NCI-H1694 (cell line): Measurements from ENCODE around the gene TMEM190.

ENCODE experiments used
- DNase-seq: peaks from one replicate; lab custom pipeline; 2025; lab: John Stamatoyannopoulos, UW

The TMEM190 gene

DNA sequence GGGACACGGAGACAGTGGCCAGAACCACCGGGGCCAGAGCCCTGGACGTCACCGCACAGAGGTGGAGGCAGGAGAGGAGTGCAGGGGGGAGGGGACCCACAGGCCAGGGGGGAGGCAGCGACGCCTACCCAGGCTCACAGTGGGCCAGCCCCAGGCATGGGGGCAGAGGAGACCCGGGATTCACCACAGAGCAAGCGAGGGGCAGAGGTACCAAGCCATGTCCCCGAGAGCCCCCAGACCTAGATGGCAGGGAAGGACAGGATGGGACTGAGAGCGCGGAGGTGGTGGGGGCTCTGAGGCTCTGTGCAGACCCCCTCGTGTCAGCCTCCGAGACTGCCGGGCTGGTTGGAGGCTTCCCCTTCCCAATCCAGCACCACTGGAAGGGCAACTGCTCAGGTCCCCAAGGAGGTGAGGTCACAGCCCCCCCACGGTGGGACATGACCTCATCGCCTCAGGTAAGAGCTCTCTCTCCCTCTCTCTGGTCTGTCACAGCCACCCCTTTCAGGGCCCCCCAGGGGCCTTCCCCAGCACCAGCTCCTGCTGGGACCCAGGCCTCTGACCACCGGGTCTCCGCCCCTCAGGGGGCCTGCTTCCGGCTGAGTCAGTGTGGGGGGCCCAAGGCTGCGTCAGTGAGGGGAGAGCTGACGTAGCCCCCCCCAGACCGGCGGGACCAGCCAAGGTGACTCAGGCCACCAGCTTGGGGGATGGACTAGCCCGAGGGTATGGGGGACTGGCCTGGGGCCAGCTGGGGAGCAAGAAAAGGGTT, 4.1 kb upstream of the TMEM190 start:
- no peak for DNase-seq

- no peak for DNase-seq
Observed at GRCh38 chr19:55373306-55373992, 3.2 kb upstream of the TMEM190 start.

- DNase-seq: no peak
Observed at GRCh38 chr19:55373993-55374757, 2.5 kb upstream of the TMEM190 start.

GRCh38 chr19:55377356-55378131, 918 bp downstream of the TMEM190 start:
- DNase-seq: no peak

- no peak for DNase-seq
Observed at GRCh38 chr19:55379174-55379573, 2.5 kb downstream of the TMEM190 start.

GRCh38 chr19:55382013-55382412, 5.4 kb downstream of the TMEM190 start:
- no peak for DNase-seq

- no peak for DNase-seq
Observed at GRCh38 chr19:55382522-55383054, 6.0 kb downstream of the TMEM190 start.

- DNase-seq: peak; percentile 16
Observed at GRCh38 chr19:55383279-55384130, 6.9 kb downstream of the TMEM190 start.

GRCh38 chr19:55384131-55384919, 7.7 kb downstream of the TMEM190 start, which contains the start of gene TMEM238:
TSS of gene TMEM238 (minus strand) at chr19:55384292. CDS start at chr19:55384259, 33 bp downstream.
- no peak for DNase-seq

DNA sequence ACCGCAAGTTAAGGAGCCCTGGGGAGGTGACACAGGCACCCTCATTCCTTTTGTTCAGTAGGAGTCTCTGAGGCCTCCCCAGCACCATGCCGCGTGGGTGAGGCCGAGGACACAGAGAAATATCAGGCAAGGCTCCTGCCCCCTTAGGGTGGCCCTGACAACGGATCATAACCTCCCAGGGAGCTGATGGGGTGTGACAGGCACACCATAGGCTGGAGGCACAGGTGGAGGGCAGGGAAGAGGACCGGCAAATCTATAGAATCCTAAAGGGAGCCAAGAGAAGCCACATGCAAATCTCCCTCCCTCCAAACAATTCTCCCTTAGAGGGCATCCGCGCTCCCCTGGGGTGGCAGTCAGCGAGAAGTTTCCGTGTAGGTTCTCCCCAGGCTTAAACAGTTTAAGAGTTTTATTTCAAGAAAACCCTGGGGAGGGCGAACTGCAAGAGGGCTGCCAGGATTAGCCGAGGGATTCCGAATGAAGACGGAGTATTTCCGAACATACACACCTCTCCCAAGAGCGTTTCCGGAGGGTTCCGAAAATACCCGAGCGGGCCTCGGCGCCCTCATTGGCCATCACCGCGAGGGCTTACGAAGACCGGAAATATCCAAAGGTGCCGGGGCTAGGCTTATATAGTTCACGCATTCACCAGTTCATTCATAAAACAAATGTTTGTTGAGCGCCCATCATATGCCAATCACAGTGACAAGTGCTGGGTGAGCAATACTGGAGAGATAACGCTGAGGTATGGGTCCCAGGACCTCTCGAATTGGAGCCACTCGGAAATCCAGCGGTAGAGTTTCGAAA, 8.5 kb downstream of the TMEM190 start:
- DNase-seq: peak; percentile 96

- DNase-seq: peak; percentile 99
Observed at GRCh38 chr19:55385724-55386492, 9.3 kb downstream of the TMEM190 start, which contains the start of gene RPL28. TSS of gene RPL28 (plus strand) at chr19:55385932. CDS start at chr19:55386358, 426 bp downstream.

- DNase-seq: no peak
Observed at GRCh38 chr19:55386493-55386971, 9.9 kb downstream of the TMEM190 start.

GRCh38 chr19:55387736-55388497, 11.3 kb downstream of the TMEM190 start:
- DNase-seq: no peak

DNA sequence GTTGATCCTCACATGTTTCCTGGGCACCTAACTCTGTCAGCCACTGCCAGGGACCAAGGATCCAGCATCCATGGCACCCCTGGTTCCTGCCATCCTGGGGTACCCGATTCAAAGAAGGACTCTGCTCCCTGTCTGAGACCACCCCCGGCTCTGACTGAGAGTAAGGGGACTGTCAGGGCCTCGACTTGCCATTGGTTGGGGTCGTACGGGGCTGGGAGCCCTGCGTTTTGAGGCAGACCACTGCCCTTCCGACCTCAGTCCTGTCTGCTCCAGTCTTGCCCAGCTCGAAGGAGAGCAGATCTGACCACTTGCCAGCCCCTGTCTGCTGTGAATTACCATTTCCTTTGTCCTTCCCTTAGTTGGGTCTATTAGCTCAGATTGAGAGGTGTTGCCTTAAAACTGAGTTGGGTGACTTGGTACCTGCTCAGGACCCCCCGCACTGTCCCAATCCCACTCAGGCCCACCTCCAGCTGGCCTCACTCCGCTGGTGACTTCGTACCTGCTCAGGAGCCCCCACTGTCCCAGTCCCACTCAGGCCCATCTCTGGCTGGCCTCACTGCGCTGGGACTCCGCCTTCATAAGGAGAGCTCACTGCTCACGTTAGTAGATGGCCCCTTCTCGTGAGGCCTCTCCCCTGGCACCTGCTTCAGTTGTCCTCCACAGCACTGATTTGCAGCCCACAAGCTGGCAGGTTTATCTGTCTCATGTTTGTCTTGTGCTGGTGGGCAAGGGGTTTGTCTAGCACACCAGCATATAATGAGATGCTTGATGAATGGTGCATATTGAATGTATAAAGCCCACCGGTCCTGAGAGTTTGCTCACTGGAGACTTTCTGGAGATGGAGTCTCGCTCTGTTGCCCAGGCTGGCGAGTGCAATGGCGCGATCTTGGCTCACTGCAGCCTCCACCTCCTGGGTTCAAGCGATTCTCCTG, 13.0 kb downstream of the TMEM190 start:
- no peak for DNase-seq

DNA sequence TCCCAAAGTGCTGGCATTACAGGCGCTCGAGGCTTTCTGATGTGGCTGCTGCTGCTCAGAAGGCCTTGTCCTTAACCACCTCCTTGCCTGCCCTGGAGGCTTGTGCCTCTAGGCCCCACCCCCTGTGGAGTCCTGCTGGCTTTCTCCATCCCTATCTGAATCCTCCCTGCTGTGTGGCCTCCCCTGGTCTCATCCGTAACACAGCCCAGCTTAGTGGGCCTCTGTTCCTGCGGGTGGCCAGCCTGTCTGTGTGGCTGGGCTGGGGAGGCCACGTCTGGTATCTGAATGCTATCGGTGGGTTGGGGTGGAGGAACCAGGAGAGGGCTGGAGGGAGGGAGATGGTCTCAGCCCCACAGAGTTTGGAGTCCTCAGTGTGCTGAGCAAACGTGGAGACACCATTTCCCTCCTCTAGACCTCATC, 13.8 kb downstream of the TMEM190 start:
- DNase-seq: no peak

- no peak for DNase-seq
Observed at GRCh38 chr19:55391191-55391670, 14.6 kb downstream of the TMEM190 start.
